ENCODE measurements around the gene SCYL1. TPM values are rescaled to one million over a fixed set of nuclear protein-coding genes. Genes with fewer than 3 reads are reported as not detected.

The SCYL1 gene
- total and polyA plus RNA-seq, 2 of the 4 experiments (the other 2 are of a cell fraction), result 96.4 to 150 TPM

GRCh38 chr11:65548395-65548794, 23.5 kb downstream of the SCYL1 start:
- Histone ChIP-seq H4K91ac (ENCODE audit: insufficient read depth, low read depth, low read length) (no peak overlapping the region), H3K18ac (ENCODE audit: low read depth, low read length) (no peak overlapping the region), H3K9me3 (ENCODE audit: control insufficient read depth, insufficient read depth, low read length) (no peaks in the 10 kb centered on the region), H3K9me1 (ENCODE audit: insufficient read depth, low read length) (no peaks in the 10 kb centered on the region), H3K4me1 (ENCODE audit: control insufficient read depth, insufficient read depth, low read length) (no peaks in the 10 kb centered on the region), H3K23ac (ENCODE audit: low read depth, low read length) (no peak overlapping the region), H3K14ac (replicated peaks; ENCODE audit: low read depth, low read length) (no peak overlapping the region), H2BK5ac (ENCODE audit: low read depth, low read length, poor library complexity, severe bottlenecking) (no peak overlapping the region), H4K8ac (ENCODE audit: low read depth in 2 of 2, low read length in 2 of 2) (no peak overlapping the region), H3K4me3 (ENCODE audit: insufficient read depth, low read depth, low read length) (no peak overlapping the region), H2BK15ac (ENCODE audit: low read depth, low read length) (no peak overlapping the region), H3K79me1 (ENCODE audit: low read depth in 1 of 2, low read length in 2 of 2) (peaks cover 3 to 8% of the 10 kb centered on the region in 2 experiments; a peak in 2 of 4 replicates), H2AK5ac (ENCODE audit: low read depth, low read length) (no peak overlapping the region), H4K5ac (ENCODE audit: low read depth, low read length) (no peak overlapping the region), H3K4me2 (ENCODE audit: low read depth, low read length) (no peak overlapping the region), H4K20me1 (ENCODE audit: insufficient read depth, low read length) (peaks cover 8% of the 10 kb centered on the region), H3K36me3 (ENCODE audit: control insufficient read depth, insufficient read depth, low read length) (peaks cover 53% of the 10 kb centered on the region), H2AK9ac (replicated peaks; ENCODE audit: low read depth, low read length, poor library complexity) (no peak overlapping the region), H3K27ac (ENCODE audit: insufficient read depth, low read length) (no peak overlapping the region), H3K27me3 (ENCODE audit: control insufficient read depth, insufficient read depth, low read length) (no peaks in the 10 kb centered on the region), H3K56ac (ENCODE audit: extremely low read depth, insufficient read depth, low read length) (no peak overlapping the region), H2BK20ac (ENCODE audit: low read depth, low read length) (no peak overlapping the region), H2AFZ (replicated peaks; ENCODE audit: low read length, poor library complexity) (no peak overlapping the region), H2BK120ac (ENCODE audit: low read depth, low read length) (no peak overlapping the region), H3K4ac (ENCODE audit: low read depth, low read length) (no peak overlapping the region), H3K9ac (ENCODE audit: low read depth, low read length) (no peak overlapping the region)
- TF ChIP-seq NFE2L2 (IDR thresholded peaks at IDR 0.05; ENCODE audit: low read depth, low read length) (no peak), MAZ (IDR thresholded peaks at IDR 0.05; ENCODE audit: borderline replicate concordance, low read depth, low read length) (no peak), POLR2A (IDR thresholded peaks at IDR 0.05; ENCODE audit: low read depth, low read length) (no peak), CTCF (conservative IDR thresholded peaks at IDR 0.05; ENCODE audit: low read depth, low read length) (no peak), CEBPB (IDR thresholded peaks at IDR 0.05; ENCODE audit: low read depth, low read length) (no peak), RAD21 (IDR thresholded peaks at IDR 0.05; ENCODE audit: low read length) (no peak), BHLHE40 (IDR thresholded peaks at IDR 0.05; ENCODE audit: low read depth, low read length) (no peak), ELK1 (IDR thresholded peaks at IDR 0.05; ENCODE audit: borderline replicate concordance, low read depth, low read length) (no peak), RCOR1 (IDR thresholded peaks at IDR 0.05; ENCODE audit: insufficient replicate concordance, low read length) (no peak)
- in situ Hi-C loops (cut with MboI; ENCODE audit: low sequenced_read_pairs), result no loop called here
- POLR2A ChIA-PET (ENCODE audit: unreplicated experiment), result no interaction called here
- CTCF ChIA-PET, result no interaction called here
- BruUV-seq (replicated peaks), result no TSS peak
- WGBS, 2 experiments (ENCODE audit: extremely low coverage in 2 of 2, insufficient read length in 1 of 2), result 81% methylated on average over 3 of the region's 3 CpGs; no CpG with 5 or more reads in 1 of the 2 experiments
- dilution Hi-C loops (cut with HindIII; ENCODE audit: low sequenced_read_pairs, unreplicated experiment), result no loop called here
- no peak for DNase-seq
- intact Hi-C loops (cut with micrococcal nuclease), result no loop called here
- ATAC-seq (ENCODE audit: low read depth), result no peak

Data from IMR-90 (cell line).